Right atrium auricular region (tissue), 2 donors: ENCODE data around the gene MAD1L1. TPM values are rescaled to one million over a fixed set of nuclear protein-coding genes. Genes with fewer than 3 reads are reported as not detected.

Experiments used
- DNase-seq: peaks from one replicate; pipeline ENCODE4 v3.0.0-alpha.2; 2019; ENCODE audit warnings: low spot score
- H3K27ac ChIP-seq, 2 donors: fragments of 200-600 bp; sonication (generic); 1 replicate in 1 of 2; 2 replicates in 1 of 2; pipeline ENCODE4 v1.5.1; 2016 to 2019
- H3K27me3 ChIP-seq, 2 donors: fragments of 200-600 bp; sonication (generic); one replicate each; pipeline versions ENCODE4 v1.5.1 to v1.6.0; 2017 to 2019
- H3K36me3 ChIP-seq: fragments of 200-600 bp; sonication (generic); one replicate; pipeline ENCODE4 v1.5.1; 2016
- H3K4me1 ChIP-seq, 2 donors: fragments of 200-600 bp; sonication (generic); one replicate each; pipeline versions ENCODE4 v1.5.1 to v1.6.0; 2017 to 2019
- H3K4me3 ChIP-seq, 2 donors: fragments of 200-600 bp; sonication (generic); 1 replicate in 1 of 2; 2 replicates in 1 of 2; pipeline ENCODE4 v1.5.1; 2017 to 2019; ENCODE audit warnings: mild to moderate bottlenecking in 1 of 2, moderate library complexity in 1 of 2
- H3K9me3 ChIP-seq, 2 donors: fragments of 200-600 bp; sonication (generic); one replicate each; pipeline ENCODE4 v1.5.1; 2019
- total RNA-seq, 2 donors: library from RNA; depleted of rRNA; stranded (reverse); fragments of >200 nt; gene quantifications; one replicate each; pipeline ENCODE4 v1.1.0, GENCODE V29; 2016
- TF ChIP-seq, protein P1 (sequence below), 2 donors: fragments of 200-600 bp; sonication (generic); IDR thresholded peaks; one replicate each; pipeline ENCODE4 v1.5.1; 2019; ENCODE audit warnings: antibody characterized with exemption in 2 of 2

MAD1L1 gene
- total RNA-seq, 2 donors from 2014 or later = 13.3 to 31.9 TPM

DNA sequence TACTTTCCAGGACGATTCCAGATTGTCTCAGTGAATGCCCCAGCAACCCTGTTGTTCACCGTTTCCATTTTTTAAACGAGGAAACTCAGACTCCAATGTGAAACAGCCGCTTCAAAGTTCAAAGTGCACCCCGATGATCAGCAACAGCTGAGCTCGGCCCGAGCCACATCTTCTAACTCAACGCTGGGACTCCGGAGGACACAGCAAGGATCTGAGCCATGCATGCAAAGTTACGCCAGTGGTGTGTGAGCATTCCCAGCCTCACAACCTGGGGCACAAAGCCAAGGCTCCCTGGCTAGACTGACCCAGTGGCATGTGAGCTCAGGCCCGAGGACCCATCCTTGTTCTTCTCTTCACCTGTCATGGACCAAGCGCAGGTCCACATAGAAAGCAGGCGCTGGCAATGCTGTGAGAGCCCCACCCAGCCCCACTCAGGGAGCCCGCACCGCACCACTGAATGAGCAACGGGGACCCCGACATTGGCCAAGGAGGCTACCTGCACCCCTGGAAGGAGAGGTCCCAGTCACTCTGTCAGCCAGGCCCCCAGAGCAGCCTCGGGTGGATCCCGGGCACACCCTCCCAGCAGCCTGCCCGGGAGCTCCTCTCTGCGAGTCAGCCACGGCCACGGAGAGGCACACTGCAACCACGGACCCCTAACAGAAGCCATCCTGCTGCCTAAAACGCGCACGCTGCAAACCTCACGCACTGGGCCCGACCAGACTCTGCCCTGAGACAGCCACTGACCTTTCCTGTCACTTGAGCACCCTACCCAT lies 82.9 kb downstream of the MAD1L1 start:
- no peak overlapping the region for H3K27ac ChIP-seq
- TF ChIP-seq, protein P1, sequence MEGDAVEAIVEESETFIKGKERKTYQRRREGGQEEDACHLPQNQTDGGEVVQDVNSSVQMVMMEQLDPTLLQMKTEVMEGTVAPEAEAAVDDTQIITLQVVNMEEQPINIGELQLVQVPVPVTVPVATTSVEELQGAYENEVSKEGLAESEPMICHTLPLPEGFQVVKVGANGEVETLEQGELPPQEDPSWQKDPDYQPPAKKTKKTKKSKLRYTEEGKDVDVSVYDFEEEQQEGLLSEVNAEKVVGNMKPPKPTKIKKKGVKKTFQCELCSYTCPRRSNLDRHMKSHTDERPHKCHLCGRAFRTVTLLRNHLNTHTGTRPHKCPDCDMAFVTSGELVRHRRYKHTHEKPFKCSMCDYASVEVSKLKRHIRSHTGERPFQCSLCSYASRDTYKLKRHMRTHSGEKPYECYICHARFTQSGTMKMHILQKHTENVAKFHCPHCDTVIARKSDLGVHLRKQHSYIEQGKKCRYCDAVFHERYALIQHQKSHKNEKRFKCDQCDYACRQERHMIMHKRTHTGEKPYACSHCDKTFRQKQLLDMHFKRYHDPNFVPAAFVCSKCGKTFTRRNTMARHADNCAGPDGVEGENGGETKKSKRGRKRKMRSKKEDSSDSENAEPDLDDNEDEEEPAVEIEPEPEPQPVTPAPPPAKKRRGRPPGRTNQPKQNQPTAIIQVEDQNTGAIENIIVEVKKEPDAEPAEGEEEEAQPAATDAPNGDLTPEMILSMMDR (IDR thresholded peaks at IDR 0.05) = no peak
- no peaks in the 10 kb centered on the region for H3K27me3 ChIP-seq
- DNase-seq = no peak
- H3K4me1 ChIP-seq = no peaks in the 10 kb centered on the region
- no peak overlapping the region for H3K4me3 ChIP-seq
- peaks cover 17% of the 10 kb centered on the region for H3K36me3 ChIP-seq
- no peaks in the 10 kb centered on the region for H3K9me3 ChIP-seq

GRCh38 chr7:2148814-2149213 lies 83.9 kb downstream of the MAD1L1 start:
- Histone ChIP-seq H3K4me1 (no peaks in the 10 kb centered on the region), H3K27me3 (no peaks in the 10 kb centered on the region), H3K4me3 (no peak overlapping the region), H3K9me3 (no peaks in the 10 kb centered on the region), H3K36me3 (peaks cover 17% of the 10 kb centered on the region), H3K27ac (no peak overlapping the region)
- no peak for DNase-seq
- TF ChIP-seq, protein P1 (IDR thresholded peaks at IDR 0.05) = no peak

- no peaks in the 10 kb centered on the region for H3K27me3 ChIP-seq
- no peak for DNase-seq
- no peaks in the 10 kb centered on the region for H3K4me1 ChIP-seq
- no peaks in the 10 kb centered on the region for H3K9me3 ChIP-seq
- peaks cover 17% of the 10 kb centered on the region for H3K36me3 ChIP-seq
- TF ChIP-seq, protein P1 (IDR thresholded peaks at IDR 0.05) = no peak
- no peak overlapping the region for H3K4me3 ChIP-seq
- H3K27ac ChIP-seq = no peak overlapping the region
These were observed 84.6 kb downstream of the MAD1L1 start for GRCh38 chr7:2148189-2148588.

- Histone ChIP-seq H3K27ac (no peak overlapping the region), H3K4me1 (no peaks in the 10 kb centered on the region), H3K9me3 (no peaks in the 10 kb centered on the region), H3K27me3 (no peaks in the 10 kb centered on the region), H3K4me3 (no peak overlapping the region), H3K36me3 (peaks cover 17% of the 10 kb centered on the region)
- DNase-seq = no peak
- TF ChIP-seq, protein P1 (IDR thresholded peaks at IDR 0.05) = no peak
These were observed 85.9 kb downstream of the MAD1L1 start for GRCh38 chr7:2146676-2147472.

- Histone ChIP-seq H3K27ac (no peak overlapping the region), H3K27me3 (no peaks in the 10 kb centered on the region), H3K36me3 (peaks cover 17% of the 10 kb centered on the region), H3K4me1 (no peaks in the 10 kb centered on the region), H3K4me3 (no peak overlapping the region), H3K9me3 (no peaks in the 10 kb centered on the region)
- no peak for DNase-seq
- TF ChIP-seq, protein P1 (IDR thresholded peaks at IDR 0.05) = no peak
These were observed 86.7 kb downstream of the MAD1L1 start for GRCh38 chr7:2145835-2146580.
